Measurements from ENCODE around the gene ZC3HAV1.

The ZC3HAV1 gene

DNA sequence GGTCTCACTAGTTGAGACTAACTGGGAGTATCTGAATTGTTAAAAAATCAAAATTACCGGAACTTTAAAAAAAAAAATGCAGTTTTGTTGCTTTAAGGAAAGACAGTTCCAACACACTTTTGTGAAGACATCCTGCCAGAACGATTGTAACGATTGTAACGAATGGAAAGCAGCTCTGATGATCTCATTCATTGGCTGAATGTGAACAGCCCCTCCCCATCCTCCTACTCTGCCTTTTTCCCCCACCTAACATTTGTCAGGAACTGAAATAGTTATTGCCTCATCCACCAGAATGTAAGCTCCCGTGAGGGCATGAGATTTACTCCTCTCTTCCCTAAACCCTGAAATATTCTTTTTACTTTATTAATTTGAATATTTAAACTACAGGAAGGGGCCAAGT lies 50.6 kb downstream of the ZC3HAV1 start:
- TF ChIP-seq POLR2AphosphoS5 (IDR thresholded peaks at IDR 0.05; ENCODE audit: low read depth, low read length) (no peak), FOXP2 (optimal IDR thresholded peaks at IDR 0.05; ENCODE audit: borderline replicate concordance, extremely low read depth, extremely low read length, insufficient read depth) (no peak), SIN3A (IDR thresholded peaks at IDR 0.05; ENCODE audit: borderline replicate concordance, insufficient read depth, low read length) (no peak), TAF1 (IDR thresholded peaks at IDR 0.05; ENCODE audit: borderline replicate concordance, insufficient read depth, low read length) (no peak)
- TF ChIP-seq, protein P1, sequence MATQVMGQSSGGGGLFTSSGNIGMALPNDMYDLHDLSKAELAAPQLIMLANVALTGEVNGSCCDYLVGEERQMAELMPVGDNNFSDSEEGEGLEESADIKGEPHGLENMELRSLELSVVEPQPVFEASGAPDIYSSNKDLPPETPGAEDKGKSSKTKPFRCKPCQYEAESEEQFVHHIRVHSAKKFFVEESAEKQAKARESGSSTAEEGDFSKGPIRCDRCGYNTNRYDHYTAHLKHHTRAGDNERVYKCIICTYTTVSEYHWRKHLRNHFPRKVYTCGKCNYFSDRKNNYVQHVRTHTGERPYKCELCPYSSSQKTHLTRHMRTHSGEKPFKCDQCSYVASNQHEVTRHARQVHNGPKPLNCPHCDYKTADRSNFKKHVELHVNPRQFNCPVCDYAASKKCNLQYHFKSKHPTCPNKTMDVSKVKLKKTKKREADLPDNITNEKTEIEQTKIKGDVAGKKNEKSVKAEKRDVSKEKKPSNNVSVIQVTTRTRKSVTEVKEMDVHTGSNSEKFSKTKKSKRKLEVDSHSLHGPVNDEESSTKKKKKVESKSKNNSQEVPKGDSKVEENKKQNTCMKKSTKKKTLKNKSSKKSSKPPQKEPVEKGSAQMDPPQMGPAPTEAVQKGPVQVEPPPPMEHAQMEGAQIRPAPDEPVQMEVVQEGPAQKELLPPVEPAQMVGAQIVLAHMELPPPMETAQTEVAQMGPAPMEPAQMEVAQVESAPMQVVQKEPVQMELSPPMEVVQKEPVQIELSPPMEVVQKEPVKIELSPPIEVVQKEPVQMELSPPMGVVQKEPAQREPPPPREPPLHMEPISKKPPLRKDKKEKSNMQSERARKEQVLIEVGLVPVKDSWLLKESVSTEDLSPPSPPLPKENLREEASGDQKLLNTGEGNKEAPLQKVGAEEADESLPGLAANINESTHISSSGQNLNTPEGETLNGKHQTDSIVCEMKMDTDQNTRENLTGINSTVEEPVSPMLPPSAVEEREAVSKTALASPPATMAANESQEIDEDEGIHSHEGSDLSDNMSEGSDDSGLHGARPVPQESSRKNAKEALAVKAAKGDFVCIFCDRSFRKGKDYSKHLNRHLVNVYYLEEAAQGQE (IDR thresholded peaks at IDR 0.05; ENCODE audit: insufficient read depth in 1 of 2, low read depth in 2 of 2, low read length in 2 of 2): no peak

DNA sequence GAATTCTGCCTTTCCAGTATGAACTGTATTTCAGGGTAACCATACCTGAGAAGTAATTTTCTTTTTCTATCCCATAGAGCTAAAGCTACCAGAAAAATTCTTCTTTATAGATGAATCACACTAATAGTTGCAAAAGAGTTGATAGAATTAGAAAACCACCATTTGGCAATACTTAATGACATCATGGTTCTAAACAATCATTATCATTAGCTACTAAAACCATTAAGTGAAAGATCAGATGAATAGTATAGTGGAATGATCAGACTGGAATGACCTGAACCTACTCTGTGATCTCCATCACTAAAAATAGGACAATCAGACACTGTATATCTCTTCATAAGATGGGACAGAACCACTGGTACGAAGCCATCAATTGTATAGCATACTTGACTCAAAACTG lies 53.8 kb downstream of the ZC3HAV1 start:
- TF ChIP-seq, protein P1 (IDR thresholded peaks at IDR 0.05; ENCODE audit: insufficient read depth in 1 of 2, low read depth in 2 of 2, low read length in 2 of 2): no peak

DNA sequence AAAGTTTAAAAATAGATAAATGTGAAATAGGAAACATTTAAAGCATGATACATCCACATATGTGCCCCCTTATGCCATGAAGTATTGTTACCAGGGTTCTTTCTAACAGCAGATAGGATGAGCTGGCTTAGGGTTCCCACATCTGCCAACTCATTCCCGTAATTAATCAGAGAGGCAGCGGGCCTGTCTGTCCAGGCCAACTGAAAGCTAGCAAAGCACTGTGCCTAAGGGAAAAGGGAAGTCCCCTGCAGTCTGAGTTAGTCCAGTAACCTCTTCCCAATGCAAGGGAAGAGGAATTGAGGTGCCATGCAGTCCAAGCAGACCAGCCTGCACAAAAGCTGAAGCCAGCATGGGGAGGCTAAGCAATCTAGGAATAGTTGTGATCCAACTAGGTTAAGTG lies 55.4 kb downstream of the ZC3HAV1 start:
- TF ChIP-seq SIN3A (IDR thresholded peaks at IDR 0.05; ENCODE audit: borderline replicate concordance, insufficient read depth, low read length) (no peak), FOXP2 (optimal IDR thresholded peaks at IDR 0.05; ENCODE audit: borderline replicate concordance, extremely low read depth, extremely low read length, insufficient read depth) (no peak), POLR2AphosphoS5 (IDR thresholded peaks at IDR 0.05; ENCODE audit: low read depth, low read length) (no peak), TAF1 (IDR thresholded peaks at IDR 0.05; ENCODE audit: borderline replicate concordance, insufficient read depth, low read length) (no peak)
- TF ChIP-seq, protein P1 (IDR thresholded peaks at IDR 0.05; ENCODE audit: insufficient read depth in 1 of 2, low read depth in 2 of 2, low read length in 2 of 2): no peak

DNA sequence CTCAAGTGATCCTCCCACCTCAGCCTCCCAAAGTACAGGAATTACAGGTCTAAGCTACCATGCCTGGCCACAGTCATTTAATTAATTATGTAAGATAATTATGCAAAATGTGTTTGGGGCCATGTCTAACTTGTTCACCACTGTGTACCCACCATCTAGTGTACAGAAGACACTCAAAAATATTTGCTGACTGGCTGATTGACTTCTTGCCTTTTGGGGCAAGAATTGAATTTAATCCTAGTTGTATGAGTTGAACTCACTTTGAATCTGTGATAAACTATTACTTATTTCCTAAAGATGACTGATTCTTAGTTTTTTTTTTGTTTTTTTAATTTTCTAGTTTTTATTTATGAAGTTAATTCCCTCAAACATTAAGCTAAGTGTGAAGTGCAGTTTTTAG lies 57.9 kb downstream of the ZC3HAV1 start:
- TF ChIP-seq SIN3A (IDR thresholded peaks at IDR 0.05; ENCODE audit: borderline replicate concordance, insufficient read depth, low read length): no peak
- no peak for TF ChIP-seq POLR2AphosphoS5 (IDR thresholded peaks at IDR 0.05; ENCODE audit: low read depth, low read length)
- TF ChIP-seq TAF1 (IDR thresholded peaks at IDR 0.05; ENCODE audit: borderline replicate concordance, insufficient read depth, low read length): no peak

DNA sequence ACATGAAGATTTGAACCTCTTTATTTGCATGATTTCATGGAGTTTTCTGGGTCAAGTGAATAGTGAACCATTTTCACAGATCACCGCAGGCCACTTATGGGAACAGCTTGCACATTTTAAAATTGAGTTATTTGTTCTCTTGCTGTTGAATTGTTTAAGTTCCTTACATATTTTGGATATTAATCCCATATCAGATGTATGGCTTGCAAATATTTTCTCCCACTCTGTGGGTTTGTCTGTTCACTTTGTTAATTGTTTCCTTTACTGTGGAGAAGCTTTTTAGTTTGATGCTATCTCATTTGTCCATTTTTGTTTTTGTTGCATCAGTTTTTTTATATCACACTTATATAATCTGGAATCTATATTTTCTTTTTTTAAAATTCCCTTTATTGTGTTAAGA lies 59.6 kb downstream of the ZC3HAV1 start:
- TF ChIP-seq TAF1 (IDR thresholded peaks at IDR 0.05; ENCODE audit: borderline replicate concordance, insufficient read depth, low read length): no peak
- TF ChIP-seq SIN3A (IDR thresholded peaks at IDR 0.05; ENCODE audit: borderline replicate concordance, insufficient read depth, low read length): no peak
- no peak for TF ChIP-seq POLR2AphosphoS5 (IDR thresholded peaks at IDR 0.05; ENCODE audit: low read depth, low read length)
- no peak for TF ChIP-seq FOXP2 (optimal IDR thresholded peaks at IDR 0.05; ENCODE audit: borderline replicate concordance, extremely low read depth, extremely low read length, insufficient read depth)
- TF ChIP-seq, protein P1 (IDR thresholded peaks at IDR 0.05; ENCODE audit: insufficient read depth in 1 of 2, low read depth in 2 of 2, low read length in 2 of 2): no peak
